B cell (primary cell): ENCODE data around the gene CARMIL1. TPM values are rescaled to one million over a fixed set of nuclear protein-coding genes. Genes with fewer than 3 reads are reported as not detected.
A peak's percentile ranks its signal among the peaks of the same experiment; 100 is the strongest.

Experiments
- ATAC-seq: fragments of 200-7000 bp; cut with Tn5 transposase; one replicate; pipeline ENCODE4 v1.10.0; 2021; ENCODE audit warnings: low read depth, mild to moderate bottlenecking, moderate number of reproducible peaks, moderate library complexity
- CTCF ChIA-PET: fragments of 350-600 bp; sonication (Branson Sonifier 250); formaldehyde crosslinking; loops from one replicate; lab custom pipeline; 2021; ENCODE audit warnings: antibody characterized with exemption, inconsistent platforms; lab: Charles Lee
- POLR2A ChIA-PET: fragments of 350-600 bp; sonication (Branson Sonifier 250); formaldehyde crosslinking; loops from one replicate; lab custom pipeline; 2021; ENCODE audit warnings: antibody characterized with exemption; lab: Charles Lee
- DNase-seq: peaks from one replicate; pipeline ENCODE4 v3.0.0; 2013
- H2AFZ ChIP-seq: 2 replicates; pipeline ENCODE4 v1.6.1; 2012; ENCODE audit warnings: mild to moderate bottlenecking, low read depth, low read length; ENCODE audit not compliant: insufficient read depth, poor library complexity, severe bottlenecking
- H3K27ac ChIP-seq, 2 donors: 1 replicate in 1 of 2; 2 replicates in 1 of 2; pipeline ENCODE4 v1.5.1; 2012 to 2013; ENCODE audit warnings: low read length in 2 of 2, mild to moderate bottlenecking in 2 of 2, moderate library complexity in 1 of 2
- H3K27me3 ChIP-seq, 4 experiments: fragments of 200-600 bp in 1 of 4; sonication (generic) in 1 of 4; replicated peaks in 1 of 4; 1 replicate in 2 of 4; 2 replicates in 2 of 4; pipeline versions ENCODE4 v1.6.1 to v1.7.0; 2013 to 2016; ENCODE audit warnings: low read length in 3 of 4, mild to moderate bottlenecking in 2 of 4, mixed read lengths in 1 of 4, moderate library complexity in 1 of 4; ENCODE audit not compliant: insufficient read depth in 4 of 4, control insufficient read depth in 3 of 4; ENCODE audit errors: control extremely low read depth in 1 of 4
- H3K36me3 ChIP-seq, 2 experiments: replicated peaks in 1 of 2; 1 replicate in 1 of 2; 2 replicates in 1 of 2; pipeline versions ENCODE4 v1.6.1 to v1.7.1; 2013; ENCODE audit warnings: low read length in 1 of 2; ENCODE audit not compliant: insufficient read depth in 2 of 2, control insufficient read depth in 1 of 2; ENCODE audit errors: control extremely low read depth in 1 of 2, extremely low read depth in 1 of 2
- H3K4me1 ChIP-seq, 2 donors: fragments of 200-600 bp in 1 of 2; sonication (generic) in 1 of 2; 1 replicate in 1 of 2; 2 replicates in 1 of 2; pipeline versions ENCODE4 v1.5.1 to v1.6.1; 2013 to 2017; ENCODE audit warnings: low read length in 2 of 2; ENCODE audit not compliant: control insufficient read depth in 2 of 2, insufficient read depth in 2 of 2
- H3K4me2 ChIP-seq: replicated peaks from 2 replicates; pipeline ENCODE3; 2012; ENCODE audit warnings: mild to moderate bottlenecking, low read depth, low read length; ENCODE audit not compliant: poor library complexity, severe bottlenecking
- H3K4me3 ChIP-seq, 5 experiments: fragments of 200-600 bp in 1 of 5; sonication (generic) in 1 of 5; 1 replicate in 3 of 5; 2 replicates in 2 of 5; pipeline versions ENCODE4 v1.5.1 to v1.7.0; 2011 to 2016; ENCODE audit warnings: low read length in 4 of 5, mild to moderate bottlenecking in 4 of 5, low read depth in 2 of 5, control low read depth in 1 of 5, moderate library complexity in 1 of 5; ENCODE audit not compliant: insufficient read depth in 1 of 5; ENCODE audit errors: control extremely low read depth in 1 of 5, extremely low read depth in 1 of 5
- H3K79me2 ChIP-seq: fragments of 200-600 bp; sonication (generic); one replicate; pipeline ENCODE4 v1.6.0; 2016; ENCODE audit warnings: low read length; ENCODE audit not compliant: control insufficient read depth, insufficient read depth
- H3K9ac ChIP-seq: fragments of 200-600 bp; sonication (generic); 2 replicates; pipeline ENCODE4 v1.6.1; 2017; ENCODE audit warnings: mild to moderate bottlenecking, low read length, moderate library complexity
- H3K9me3 ChIP-seq, 3 donors: one replicate each; pipeline versions ENCODE4 v1.6.1 to v1.7.1; 2013; ENCODE audit warnings: low read length in 2 of 3; ENCODE audit not compliant: control insufficient read depth in 2 of 3, insufficient read depth in 1 of 3; ENCODE audit errors: control extremely low read depth in 1 of 3
- H4K20me1 ChIP-seq: 2 replicates; pipeline ENCODE4 v1.6.0; 2012; ENCODE audit warnings: mild to moderate bottlenecking, low read length; ENCODE audit not compliant: insufficient read depth, control insufficient read depth, poor library complexity, severe bottlenecking
- H3K27ac Mint-ChIP-seq: one replicate; pipeline ENCODE4 v1.8.0; 2021; ENCODE audit warnings: mixed read lengths
- H3K27me3 Mint-ChIP-seq: one replicate; pipeline ENCODE4 v1.8.0; 2021; ENCODE audit warnings: mixed read lengths
- H3K4me1 Mint-ChIP-seq: one replicate; pipeline ENCODE4 v1.8.0; 2021; ENCODE audit warnings: mixed read lengths
- H3K4me3 Mint-ChIP-seq: one replicate; pipeline ENCODE4 v1.8.0; 2021; ENCODE audit warnings: mixed read lengths
- H3K9me3 Mint-ChIP-seq: one replicate; pipeline ENCODE4 v1.8.0; 2022; ENCODE audit warnings: mixed read lengths; ENCODE audit not compliant: insufficient read depth
- CTCF ChIP-seq: fragments of 200-600 bp; IDR thresholded peaks from one replicate; pipeline ENCODE4 v1.8.0; 2022; ENCODE audit warnings: antibody characterized with exemption, mild to moderate bottlenecking
- EZH2 ChIP-seq: IDR thresholded peaks from 2 replicates; pipeline ENCODE4 v1.6.1; 2012; ENCODE audit warnings: borderline replicate concordance, low read depth, mild to moderate bottlenecking, moderate library complexity, low read length; ENCODE audit not compliant: insufficient read depth, poor library complexity, severe bottlenecking
- WGBS: methylation state at CpG from one replicate; pipeline ENCODE4 v1.1.5; 2013; ENCODE audit warnings: missing lambda C conversion rate; ENCODE audit not compliant: insufficient coverage; 5-methylcytosine and 5-hydroxymethylcytosine counted together
- intact Hi-C: fragments of 100-400 bp; cut with micrococcal nuclease; formaldehyde crosslinking; loops from one replicate; pipeline ENCODE4 v1.10.0; 2022
- polyA plus RNA-seq: library from polyadenylated mRNA; depleted of rRNA; stranded (reverse); fragments of >200 nt; gene quantifications from 2 replicates; pipeline ENCODE4 v1.2.3, GENCODE V29; 2012
- total RNA-seq, 2 donors: library from RNA; stranded (reverse); fragments of 120-200 nt in 1 of 2; gene quantifications; 1 replicate in 1 of 2; 2 replicates in 1 of 2; pipeline versions ENCODE4 v1.2.3 to v1.2.4, GENCODE V29; 2013 to 2022

CARMIL1 gene
- total and polyA plus RNA-seq, 2 donors (not counting 1 experiment from before 2014, with no cell fraction given): 7.5 to 11.0 TPM

GRCh38 chr6:25275436-25275835 is 3.7 kb upstream of the CARMIL1 start:
- Mint-ChIP-seq H3K4me1 (peaks cover 25% of the 10 kb centered on the region), H3K9me3 (no peaks in the 10 kb centered on the region), H3K27ac (no peak overlapping the region), H3K4me3 (no peak overlapping the region), H3K27me3 (peaks cover 27% of the 10 kb centered on the region)
- WGBS: no CpG with 5 or more reads among the region's 1 CpG
- Histone ChIP-seq H2AFZ (no peak overlapping the region), H3K36me3 (no peaks in the 10 kb centered on the region), H3K9me3 (no peaks in the 10 kb centered on the region), H3K4me2 (no peak overlapping the region), H3K9ac (no peak overlapping the region), H3K27ac (no peak overlapping the region), H3K4me1 (peaks cover 20 to 25% of the 10 kb centered on the region in 2 donors), H3K27me3 (peaks cover 0 to 7% (median 0%) of the 10 kb centered on the region in 4 experiments), H3K4me3 (no peak overlapping the region), H4K20me1 (no peaks in the 10 kb centered on the region), H3K79me2 (no peaks in the 10 kb centered on the region)
- intact Hi-C loops: no loop called here
- ATAC-seq (no peak), DNase-seq (no peak)
- CTCF ChIA-PET: interaction anchor here (0.5 to 8.6 kb wide), 6 partner anchors 10 to 668 kb away, joined by 3 to 212 read pairs (median 12); no protein-coding TSS in a partner anchor
- POLR2A ChIA-PET: interaction anchor here (0.7 kb wide), 1 partner anchor 354 kb away, joined by 3 read pairs; no protein-coding TSS in a partner anchor
- TF ChIP-seq CTCF: no peak
- no peak for TF ChIP-seq EZH2

- peak overlapping the region; percentile 29 for H3K4me3 Mint-ChIP-seq
- intact Hi-C loops: no loop called here
- no peaks in the 10 kb centered on the region for H3K9me3 ChIP-seq
- H3K4me2 ChIP-seq: no peak overlapping the region
- DNase-seq (no peak), ATAC-seq (no peak)
- no peak overlapping the region for H2AFZ ChIP-seq
- H3K27me3 Mint-ChIP-seq: peaks cover 21% of the 10 kb centered on the region
- no CpG with 5 or more reads among the region's 1 CpG for WGBS
- no peaks in the 10 kb centered on the region for H3K9me3 Mint-ChIP-seq
- H3K4me3 ChIP-seq: no peak overlapping the region
- peak overlapping the region; percentile 79 for H3K9ac ChIP-seq
- H3K27ac Mint-ChIP-seq: no peak overlapping the region
- H4K20me1 ChIP-seq: no peaks in the 10 kb centered on the region
- peaks cover 34% of the 10 kb centered on the region for H3K4me1 Mint-ChIP-seq
- ChIA-PET POLR2A (interaction anchor here (0.6 to 0.7 kb wide), 2 partner anchors 417 to 450 kb away, joined by 4 read pairs; no protein-coding TSS in a partner anchor), CTCF (interaction anchor here (0.7 to 8.6 kb wide), 8 partner anchors 10 to 321 kb away, joined by 3 to 212 read pairs (median 6); no protein-coding TSS in a partner anchor)
- H3K27me3 ChIP-seq: peaks cover 0 to 7% (median 0%) of the 10 kb centered on the region in 4 experiments
- no peaks in the 10 kb centered on the region for H3K79me2 ChIP-seq
- TF ChIP-seq EZH2 (no peak), CTCF (no peak)
- no peak overlapping the region for H3K27ac ChIP-seq
- peaks cover 23 to 30% of the 10 kb centered on the region in 2 donors for H3K4me1 ChIP-seq
- H3K36me3 ChIP-seq: no peaks in the 10 kb centered on the region
Measured at GRCh38 chr6:25277386-25277785, 1.8 kb upstream of the CARMIL1 start.
